HG03139 (cell line): ENCODE data around the gene UBE2J2.

Experiments
- ATAC-seq: cut with Tn5 transposase; IDR thresholded peaks from one replicate; pipeline ENCODE4 v1.9.1; 2021; ENCODE audit not compliant: unreplicated experiment

Gene UBE2J2

GRCh38 chr1:1215080-1215676, 58.5 kb downstream of the UBE2J2 start:
- ATAC-seq, result no peak

- no peak for ATAC-seq
Observed at GRCh38 chr1:1213345-1214265, 60.0 kb downstream of the UBE2J2 start, which contains the start of gene TNFRSF4. Gene TNFRSF4 (minus strand): TSS chr1:1214153. CDS start chr1:1214127, 26 bp downstream.

- no peak for ATAC-seq
Observed at GRCh38 chr1:1212780-1213344, 60.8 kb downstream of the UBE2J2 start.

- no peak for ATAC-seq
Observed at GRCh38 chr1:1211541-1212441, 61.9 kb downstream of the UBE2J2 start.

GRCh38 chr1:1210726-1211540, 62.7 kb downstream of the UBE2J2 start:
- no peak for ATAC-seq

GRCh38 chr1:1208713-1209433, 64.8 kb downstream of the UBE2J2 start:
- ATAC-seq, result no peak

- no peak for ATAC-seq
Observed at GRCh38 chr1:1207571-1207892, 66.1 kb downstream of the UBE2J2 start.

GRCh38 chr1:1206966-1207531, 66.6 kb downstream of the UBE2J2 start:
- ATAC-seq, result no peak

- no peak for ATAC-seq
Observed at GRCh38 chr1:1206376-1206965, 67.2 kb downstream of the UBE2J2 start, which contains the start of gene TNFRSF18. Gene TNFRSF18 (minus strand): TSS chr1:1206592. CDS start chr1:1206571, 21 bp downstream.

- ATAC-seq, result no peak
Observed at GRCh38 chr1:1205769-1206375, 67.8 kb downstream of the UBE2J2 start.

- ATAC-seq, result no peak
Observed at GRCh38 chr1:1204998-1205768, 68.5 kb downstream of the UBE2J2 start.

- ATAC-seq, result no peak
Observed at GRCh38 chr1:1204425-1204920, 69.2 kb downstream of the UBE2J2 start.
